H1 (cell line): Measurements from ENCODE around the gene NPPA. TPM values are rescaled to one million over a fixed set of nuclear protein-coding genes. Genes with fewer than 3 reads are reported as not detected.

ENCODE experiments used
- CTCF ChIA-PET: fragments of 300-600 bp; sonication (Branson Sonifier 250); formaldehyde crosslinking; loops from one replicate; lab custom pipeline; 2021; ENCODE audit not compliant: partially characterized antibody; lab: Charles Lee
- POLR2A ChIA-PET: fragments of 300-600 bp; sonication (Branson Sonifier 250); formaldehyde crosslinking; loops from one replicate; lab custom pipeline; 2021; ENCODE audit warnings: inconsistent platforms; ENCODE audit not compliant: partially characterized antibody; lab: Charles Lee
- DNase-seq, 2 experiments: peaks; one replicate each; pipeline versions ENCODE4 v3.0.0 to v3.0.0-alpha.2; 2010 to 2022; ENCODE audit warnings: low spot score in 2 of 2, low read depth in 1 of 2, mixed read lengths in 1 of 2
- FAIRE-seq: peaks from 2 replicates; lab custom pipeline; 2011; peaks lifted over from hg19 to GRCh38; lab: Jason Lieb, UNC
- H2AFZ ChIP-seq: 2 replicates; pipeline ENCODE4 v1.8.1; 2012; ENCODE audit warnings: low read length, inconsistent platforms
- H2AK5ac ChIP-seq: 2 replicates; pipeline ENCODE4 v1.6.1; 2013; ENCODE audit warnings: low read depth, low read length
- H2BK120ac ChIP-seq: replicated peaks from 2 replicates; pipeline ENCODE3; 2013; ENCODE audit warnings: low read depth, low read length, inconsistent platforms
- H2BK12ac ChIP-seq: 2 replicates; pipeline ENCODE4 v1.6.1; 2013; ENCODE audit warnings: low read depth, low read length
- H2BK15ac ChIP-seq: 2 replicates; pipeline ENCODE4 v1.6.1; 2013; ENCODE audit warnings: low read length
- H2BK20ac ChIP-seq: 2 replicates; pipeline ENCODE4 v1.6.1; 2013; ENCODE audit warnings: low read length
- H2BK5ac ChIP-seq: 2 replicates; pipeline ENCODE4 v1.6.1; 2013; ENCODE audit warnings: low read depth, low read length
- H3K14ac ChIP-seq: 2 replicates; pipeline ENCODE4 v1.6.1; 2013; ENCODE audit warnings: inconsistent platforms; ENCODE audit not compliant: insufficient read length
- H3K18ac ChIP-seq: 2 replicates; pipeline ENCODE4 v1.6.1; 2013; ENCODE audit warnings: low read length; ENCODE audit errors: extremely low read depth
- H3K23ac ChIP-seq: 2 replicates; pipeline ENCODE4 v1.6.1; 2013; ENCODE audit warnings: inconsistent platforms; ENCODE audit not compliant: insufficient read length
- H3K23me2 ChIP-seq: 2 replicates; pipeline ENCODE4 v1.6.1; 2013; ENCODE audit warnings: low read depth, low read length
- H3K27ac ChIP-seq: 2 replicates; pipeline ENCODE4 v1.6.1; 2011; ENCODE audit warnings: low read depth, low read length, inconsistent platforms
- H3K27me3 ChIP-seq, 4 experiments: replicated peaks in 1 of 4; 1 replicate in 1 of 4; 2 replicates in 3 of 4; pipeline versions ENCODE4 v1.6.1 to v1.8.1; 2011 to 2013; ENCODE audit warnings: low read length in 3 of 4, mild to moderate bottlenecking in 3 of 4, inconsistent platforms in 2 of 4, mixed read lengths in 2 of 4, moderate library complexity in 1 of 4; ENCODE audit not compliant: control insufficient read depth in 3 of 4, insufficient read depth in 3 of 4; ENCODE audit errors: extremely low read depth in 1 of 4
- H3K36me3 ChIP-seq, 4 experiments: 2 replicates each; pipeline versions ENCODE4 v1.6.1 to v1.8.1; 2011 to 2013; ENCODE audit warnings: mild to moderate bottlenecking in 4 of 4, low read length in 3 of 4, moderate library complexity in 2 of 4, control low read depth in 1 of 4, inconsistent platforms in 1 of 4; ENCODE audit not compliant: insufficient read depth in 4 of 4, control insufficient read depth in 2 of 4
- H3K4ac ChIP-seq: replicated peaks from 2 replicates; pipeline ENCODE3; 2013; ENCODE audit warnings: low read length, low read depth, mixed read lengths, inconsistent platforms; ENCODE audit not compliant: insufficient read length
- H3K4me1 ChIP-seq, 4 experiments: replicated peaks in 1 of 4; 1 replicate in 1 of 4; 2 replicates in 3 of 4; pipeline versions ENCODE4 v1.6.1 to v1.8.1; 2011 to 2013; ENCODE audit warnings: low read length in 3 of 4, inconsistent platforms in 2 of 4, mixed read lengths in 1 of 4; ENCODE audit not compliant: insufficient read depth in 4 of 4, control insufficient read depth in 3 of 4
- H3K4me2 ChIP-seq, 2 experiments: 2 replicates each; pipeline versions ENCODE4 v1.6.1 to v1.8.1; 2011 to 2013; ENCODE audit warnings: low read depth in 2 of 2, low read length in 2 of 2, control low read depth in 1 of 2, inconsistent platforms in 1 of 2, mild to moderate bottlenecking in 1 of 2; ENCODE audit not compliant: insufficient read depth in 1 of 2
- H3K4me3 ChIP-seq, 4 experiments: fragments of 200-600, 300-600 bp in 1 of 4; sonication (generic), shearing (Covaris generic), sonication (Bioruptor Twin) in 1 of 4; 2 replicates each; pipeline versions ENCODE4 v1.5.1 to v1.8.1; 2011 to 2016; ENCODE audit warnings: low read length in 4 of 4, low read depth in 3 of 4, control low read depth in 2 of 4, inconsistent platforms in 2 of 4, mild to moderate bottlenecking in 2 of 4, mixed read lengths in 1 of 4, moderate library complexity in 1 of 4; ENCODE audit not compliant: insufficient read depth in 2 of 4; ENCODE audit errors: extremely low read depth in 1 of 4
- H3K56ac ChIP-seq: replicated peaks from 2 replicates; pipeline ENCODE3; 2013; ENCODE audit warnings: low read depth, mild to moderate bottlenecking, mixed read lengths, low read length, inconsistent platforms; ENCODE audit not compliant: insufficient read length
- H3K79me1 ChIP-seq: 2 replicates; pipeline ENCODE4 v1.6.1; 2013; ENCODE audit warnings: low read depth, low read length, control low read depth
- H3K79me2 ChIP-seq, 2 experiments: 2 replicates each; pipeline versions ENCODE4 v1.6.1 to v1.8.1; 2012 to 2013; ENCODE audit warnings: low read length in 2 of 2, mild to moderate bottlenecking in 2 of 2, inconsistent platforms in 1 of 2; ENCODE audit not compliant: insufficient read depth in 2 of 2, control insufficient read depth in 1 of 2
- H3K9ac ChIP-seq, 4 experiments: replicated peaks in 1 of 4; 1 replicate in 1 of 4; 2 replicates in 3 of 4; pipeline versions ENCODE4 v1.6.1 to v1.8.1; 2011 to 2013; ENCODE audit warnings: low read depth in 3 of 4, low read length in 3 of 4, control low read depth in 2 of 4, mild to moderate bottlenecking in 2 of 4, moderate library complexity in 2 of 4, inconsistent platforms in 1 of 4; ENCODE audit errors: extremely low read depth in 1 of 4
- H3K9me3 ChIP-seq, 2 experiments: 2 replicates each; pipeline versions ENCODE4 v1.6.1 to v1.8.1; 2012 to 2013; ENCODE audit warnings: mild to moderate bottlenecking in 2 of 2, moderate library complexity in 2 of 2, control low read depth in 1 of 2, inconsistent platforms in 1 of 2, low read depth in 1 of 2, low read length in 1 of 2, mixed read lengths in 1 of 2; ENCODE audit not compliant: insufficient read depth in 2 of 2
- H4K20me1 ChIP-seq, 2 experiments: replicated peaks in 1 of 2; 2 replicates each; pipeline versions ENCODE3 to v1.8.1; 2011 to 2013; ENCODE audit warnings: inconsistent platforms in 2 of 2, low read length in 2 of 2, mild to moderate bottlenecking in 1 of 2; ENCODE audit not compliant: insufficient read depth in 2 of 2, control insufficient read depth in 1 of 2
- H4K5ac ChIP-seq: 2 replicates; pipeline ENCODE4 v1.6.1; 2013; ENCODE audit warnings: low read length, low read depth, mixed read lengths, inconsistent platforms; ENCODE audit not compliant: insufficient read length
- H4K8ac ChIP-seq: 2 replicates; pipeline ENCODE4 v1.8.0; 2013; ENCODE audit warnings: mild to moderate bottlenecking, moderate library complexity, low read length, inconsistent platforms; ENCODE audit not compliant: insufficient read depth; ENCODE audit errors: extremely low read depth
- H4K91ac ChIP-seq: replicated peaks from 2 replicates; pipeline ENCODE3; 2013; ENCODE audit warnings: low read length, mixed read lengths, inconsistent platforms; ENCODE audit not compliant: insufficient read length
- BACH1 ChIP-seq: IDR thresholded peaks from 2 replicates; pipeline ENCODE4 v1.6.1; 2012; ENCODE audit warnings: low read length, improper control_type of control experiment
- PHF8 ChIP-seq: fragments of 200-600 bp; sonication (generic); conservative IDR thresholded peaks from 2 replicates; pipeline ENCODE4 v1.7.1; 2012; ENCODE audit warnings: low read depth, mild to moderate bottlenecking, inconsistent platforms, low read length, moderate library complexity
- SIX5 ChIP-seq: IDR thresholded peaks from 2 replicates; pipeline ENCODE4 v1.6.1; 2011; ENCODE audit warnings: mild to moderate bottlenecking, low read depth, low read length
- WGBS, 2 experiments: shearing (Covaris generic) in 1 of 2; methylation state at CpG; one replicate each; pipeline versions ENCODE4 v1.1.6 to v1.1.7; 2013 to 2015; ENCODE audit warnings: low lambda C conversion rate in 2 of 2, mixed read lengths in 2 of 2, inconsistent platforms in 1 of 2, low coverage in 1 of 2, missing lambda C conversion rate in 1 of 2; ENCODE audit not compliant: insufficient replicate concordance in 2 of 2, insufficient coverage in 1 of 2, insufficient read length in 1 of 2; ENCODE audit errors: extremely low coverage in 1 of 2, missing lambda C conversion rate in 1 of 2; 5-methylcytosine and 5-hydroxymethylcytosine counted together
- polyA plus RNA-seq, 7 experiments: library from polyadenylated mRNA; depleted of rRNA in 3 of 7; stranded (reverse) in 5 of 7; unstranded in 2 of 7; fragments of >200 nt in 5 of 7; fragments of 200-250 nt in 2 of 7; gene quantifications; 1 replicate in 5 of 7; 2 replicates in 1 of 7; 4 replicates in 1 of 7; pipeline versions ENCODE4 v1.2.1 to v1.2.3, GENCODE V29; 2011 to 2013; ENCODE audit warnings: missing spikeins in 2 of 7, mixed read lengths in 2 of 7
- total RNA-seq: library from RNA; stranded (reverse); fragmentation: NEBNext Ultra II Directional; extraction: Animal tissue kit (Norgen Biotek cat#: 25700); gene quantifications from 2 replicates; pipeline ENCODE4 v1.2.1, GENCODE V29; 2021

The NPPA gene
- total and polyA plus RNA-seq, 2 of the 8 experiments (the other 6 are each of a cell fraction or from before 2014, with no cell fraction given) = not detected

DNA sequence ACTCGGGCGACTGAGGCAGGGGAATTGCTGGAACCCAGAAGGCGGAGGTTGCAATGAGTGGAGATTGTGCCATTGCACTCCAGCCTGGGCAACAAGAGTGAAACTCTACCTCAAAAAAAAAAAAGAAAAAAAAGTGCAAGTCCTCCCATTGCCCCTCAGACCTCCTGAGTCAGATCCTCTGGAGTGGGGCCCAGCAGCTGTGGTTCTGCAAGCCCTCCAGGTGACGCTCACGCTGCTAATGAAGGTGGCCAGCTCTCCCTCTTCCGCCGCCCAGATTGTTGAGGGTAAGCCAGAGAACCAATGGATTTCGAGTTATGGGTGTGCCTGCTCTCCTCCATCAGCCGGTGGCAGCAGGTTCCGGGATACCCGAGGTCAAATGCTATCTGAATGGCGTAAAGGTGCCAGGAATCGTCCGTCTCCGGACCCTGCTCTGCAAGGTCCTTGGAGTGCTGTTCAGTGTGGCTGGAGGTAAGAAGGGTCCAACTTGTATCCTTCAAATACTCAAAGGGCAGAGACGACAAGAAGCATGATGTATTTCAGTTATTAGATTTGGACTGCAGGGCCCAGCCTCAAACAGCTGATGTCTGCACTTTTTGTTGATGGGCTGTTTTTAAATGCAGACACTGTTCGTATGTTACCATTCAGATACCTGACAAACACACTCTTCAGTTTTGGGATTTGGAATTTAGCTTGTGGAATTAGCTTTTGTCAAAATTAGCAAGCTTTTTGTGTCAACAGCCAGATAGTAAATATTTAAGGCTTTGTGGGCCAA lies 24.0 kb downstream of the NPPA start:
- Histone ChIP-seq H3K36me3 (peaks cover 17 to 53% (median 44%) of the 10 kb centered on the region in 4 experiments; a peak in 7 of 8 replicates), H2BK12ac (no peak overlapping the region), H2AK5ac (no peak overlapping the region), H2BK20ac (no peak overlapping the region), H2BK5ac (no peak overlapping the region), H4K20me1 (peaks cover 0 to 2% of the 10 kb centered on the region in 2 experiments), H3K4me2 (no peak overlapping the region), H3K27me3 (no peaks in the 10 kb centered on the region), H3K9me3 (no peaks in the 10 kb centered on the region), H2AFZ (no peak overlapping the region), H3K79me2 (no peaks in the 10 kb centered on the region), H2BK120ac (no peak overlapping the region), H4K8ac (no peak overlapping the region), H3K4ac (no peak overlapping the region), H4K5ac (no peak overlapping the region), H3K23ac (no peak overlapping the region), H3K23me2 (no peaks in the 10 kb centered on the region), H3K4me1 (no peaks in the 10 kb centered on the region), H3K27ac (no peak overlapping the region), H3K9ac (no peak overlapping the region), H3K56ac (no peak overlapping the region), H3K79me1 (no peaks in the 10 kb centered on the region; the same call in 1 of the 2 replicates), H3K14ac (no peak overlapping the region), H2BK15ac (no peak overlapping the region), H4K91ac (no peak overlapping the region), H3K18ac (no peak overlapping the region), H3K4me3 (no peak overlapping the region)
- POLR2A ChIA-PET = interaction anchor here (0.9 to 1.9 kb wide), 4 partner anchors 15 to 85 kb away, joined by 3 to 5 read pairs (median 4); partner anchors contain the start of genes CLCN6 and MTHFR
- CTCF ChIA-PET = interaction anchor here (1.1 to 1.6 kb wide), 3 partner anchors 14 to 138 kb away, joined by 3 to 5 read pairs (median 3); no protein-coding TSS in a partner anchor
- WGBS, 2 experiments = 92% methylated on average over 17 of the region's 17 CpGs; no CpG with 5 or more reads in 1 of the 2 experiments
- TF ChIP-seq SIX5 (no peak), PHF8 (no peak), BACH1 (no peak)
- no peak for FAIRE-seq
- DNase-seq = no peak
